CD4-positive, alpha-beta T cell treated with Interleukin-1 beta for 1 hour (primary cell): ENCODE measurements around the gene KREMEN1.
"Not testable (repeated sequence)": the region's sequence is repeated elsewhere in the genome, so short reads cannot be mapped to it uniquely, and the experiment has no call there.

Experiments
- DNase-seq, 2 donors: peaks; one replicate each; pipeline ENCODE4 v3.0.0-alpha.2; 2020 to 2022

Gene KREMEN1

DNA sequence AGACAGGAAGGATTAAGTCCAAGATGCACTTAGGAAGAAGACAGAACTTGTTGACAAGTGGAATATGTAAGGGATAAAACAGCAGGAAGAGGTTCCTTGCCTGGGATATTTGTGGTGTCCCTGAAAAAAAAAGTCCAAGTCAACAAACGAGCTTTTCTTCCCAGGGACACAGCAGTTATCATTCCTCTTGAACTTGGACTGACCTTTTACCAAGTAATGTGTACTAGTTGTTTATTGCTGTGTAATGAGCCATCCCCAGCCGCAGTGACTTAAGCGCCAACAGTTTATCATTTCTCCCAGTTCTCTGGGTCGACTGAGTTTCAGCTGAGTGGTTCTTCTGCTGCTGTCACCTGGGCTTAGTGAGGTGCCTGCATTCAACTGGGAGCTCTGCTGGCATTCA is 37.0 kb downstream of the KREMEN1 start:
- no peak for DNase-seq

DNA sequence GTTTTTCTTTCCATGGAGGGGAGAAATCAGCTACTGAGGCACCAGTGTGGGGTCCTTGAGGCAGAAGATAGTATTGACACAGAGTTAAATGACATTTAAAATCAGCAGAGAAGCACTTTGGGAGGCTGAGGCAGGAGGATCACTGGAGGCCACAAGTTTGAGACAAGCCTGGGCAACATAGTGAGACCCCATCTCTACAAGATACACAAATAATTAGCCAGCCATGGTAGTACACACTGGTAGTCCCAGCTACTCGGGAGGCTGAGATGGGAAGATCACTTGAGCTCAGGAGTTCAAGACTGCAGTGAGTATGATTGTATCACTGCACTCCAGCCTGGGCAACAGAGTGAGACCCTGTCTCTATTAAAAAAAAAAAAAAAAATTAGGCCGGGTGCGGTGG is 38.1 kb downstream of the KREMEN1 start:
- no peak for DNase-seq

DNA sequence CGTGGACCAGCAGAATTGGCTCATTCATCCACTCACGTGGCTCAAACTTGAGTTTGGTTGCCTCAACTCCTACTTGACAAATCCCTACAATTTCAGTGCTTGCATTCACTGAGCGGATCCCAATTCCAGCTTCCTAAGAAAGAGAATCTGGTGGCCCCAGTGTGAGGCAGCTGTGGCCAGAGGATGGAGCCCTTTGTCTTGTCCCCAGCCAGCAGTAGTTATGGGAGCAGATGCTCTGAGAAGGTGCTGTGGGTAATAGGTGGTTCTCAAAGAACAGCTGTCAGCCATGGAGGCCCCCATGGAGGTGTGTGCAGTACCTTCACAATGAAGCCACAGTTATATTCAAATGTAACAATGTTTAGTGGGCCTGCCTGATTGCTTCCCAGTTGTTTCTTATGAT is 39.3 kb downstream of the KREMEN1 start:
- no peak for DNase-seq

GRCh38 chr22:29112681-29113080 is 39.8 kb downstream of the KREMEN1 start:
- no peak for DNase-seq

GRCh38 chr22:29113319-29113718 is 40.5 kb downstream of the KREMEN1 start:
- DNase-seq: no peak

DNA sequence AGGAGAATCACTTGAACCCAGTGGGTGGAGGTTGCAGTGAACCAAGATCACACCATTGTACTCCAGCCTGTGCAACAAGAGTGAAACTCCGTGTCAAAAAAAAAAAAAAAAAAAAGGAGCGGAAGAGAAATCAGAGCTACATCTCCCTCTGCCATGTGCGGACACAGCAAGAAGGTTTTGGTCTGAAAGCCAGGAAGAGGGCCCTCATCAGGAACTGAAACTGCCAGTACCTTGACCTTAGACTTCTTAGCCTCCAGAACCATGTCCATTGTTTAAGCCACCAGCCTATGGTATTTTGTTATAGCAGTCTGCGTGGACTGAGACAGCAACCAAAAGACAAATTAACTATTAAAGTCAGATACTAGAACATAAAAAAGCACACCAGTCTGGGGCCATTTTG is 41.6 kb downstream of the KREMEN1 start:
- DNase-seq: no peak

GRCh38 chr22:29115682-29116288 is 43.0 kb downstream of the KREMEN1 start:
- no peak for DNase-seq

DNA sequence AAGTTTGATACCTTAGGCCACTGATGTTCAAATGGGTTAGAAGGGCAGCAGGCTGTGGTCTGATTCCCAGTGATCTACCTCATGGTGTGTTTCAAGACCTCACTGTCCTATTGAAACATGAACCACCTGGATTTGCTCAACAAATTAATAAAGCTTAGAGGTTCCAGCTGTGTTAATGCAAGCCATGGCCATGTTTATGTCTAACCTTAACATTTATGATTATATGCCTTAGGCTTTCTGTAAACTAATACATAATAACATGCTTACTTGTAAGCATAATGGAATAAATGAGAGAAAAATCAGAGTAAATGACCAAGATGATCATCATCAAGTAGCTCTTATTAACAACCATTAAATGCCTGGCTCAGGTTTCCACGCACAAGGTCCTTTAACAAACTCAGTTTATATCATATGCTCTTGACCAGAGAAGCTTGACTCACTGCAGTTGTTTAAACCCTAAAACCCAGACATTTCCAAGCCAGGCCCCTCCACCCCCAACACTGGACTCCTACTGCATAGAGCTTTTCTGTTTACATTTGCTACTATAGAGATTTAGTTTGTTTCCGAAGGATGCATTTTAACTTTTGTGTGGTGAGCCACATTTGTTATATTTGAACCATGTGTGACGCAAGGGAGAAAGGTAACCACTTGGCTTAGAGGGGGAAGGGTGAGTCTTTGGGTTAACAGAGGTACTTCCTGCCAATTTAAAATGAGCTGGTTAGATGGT is 43.7 kb downstream of the KREMEN1 start:
- no peak for DNase-seq

GRCh38 chr22:29117799-29118477 is 45.1 kb downstream of the KREMEN1 start:
- no peak for DNase-seq

- not testable (repeated sequence) for DNase-seq
Measured at GRCh38 chr22:29120098-29120912, 47.5 kb downstream of the KREMEN1 start.

DNA sequence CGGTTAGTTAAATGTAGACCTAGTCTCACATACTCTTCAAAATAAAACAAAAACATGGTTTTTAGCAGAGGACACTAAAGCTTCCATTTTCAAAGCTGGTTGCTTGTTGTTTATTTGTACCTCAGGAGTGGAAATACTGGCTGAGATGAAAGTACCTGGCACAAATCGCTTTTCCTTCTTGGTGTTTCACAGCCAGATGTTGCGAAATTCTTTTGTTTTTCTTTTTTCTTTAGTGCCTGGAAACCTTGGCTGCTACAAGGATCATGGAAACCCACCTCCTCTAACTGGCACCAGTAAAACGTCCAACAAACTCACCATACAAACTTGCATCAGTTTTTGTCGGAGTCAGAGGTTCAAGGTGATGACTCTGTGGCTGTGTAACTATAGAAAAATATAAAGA is 48.3 kb downstream of the KREMEN1 start:
- DNase-seq: no peak

- no peak for DNase-seq
Measured at GRCh38 chr22:29122041-29122440, 49.2 kb downstream of the KREMEN1 start.

- DNase-seq: no peak
Measured at GRCh38 chr22:29124777-29125442, 52.1 kb downstream of the KREMEN1 start.

GRCh38 chr22:29125443-29125778 is 52.6 kb downstream of the KREMEN1 start:
- DNase-seq: no peak

DNA sequence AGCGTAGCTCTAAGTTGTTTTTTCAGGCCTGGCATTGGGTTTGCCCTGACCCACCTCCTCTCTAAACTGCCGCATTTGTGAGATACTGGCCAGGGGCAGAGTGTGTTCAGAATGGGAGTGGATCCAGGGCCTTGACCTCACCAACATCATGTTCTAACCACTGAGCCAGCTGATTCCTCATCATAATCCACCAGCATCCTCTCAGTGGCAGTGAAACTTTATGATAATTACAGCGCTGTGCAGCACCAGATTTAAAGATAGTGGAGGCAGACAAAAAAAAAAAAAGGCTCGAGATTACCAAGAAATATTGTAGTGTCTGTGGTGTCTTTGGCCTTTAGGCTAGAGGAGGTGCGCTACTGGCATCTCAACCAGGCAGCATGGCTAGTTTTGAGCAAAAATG is 53.0 kb downstream of the KREMEN1 start:
- DNase-seq: no peak

GRCh38 chr22:29126670-29127395 is 54.0 kb downstream of the KREMEN1 start:
- no peak for DNase-seq

- DNase-seq: no peak
Measured at GRCh38 chr22:29128891-29129807, 56.3 kb downstream of the KREMEN1 start.

DNA sequence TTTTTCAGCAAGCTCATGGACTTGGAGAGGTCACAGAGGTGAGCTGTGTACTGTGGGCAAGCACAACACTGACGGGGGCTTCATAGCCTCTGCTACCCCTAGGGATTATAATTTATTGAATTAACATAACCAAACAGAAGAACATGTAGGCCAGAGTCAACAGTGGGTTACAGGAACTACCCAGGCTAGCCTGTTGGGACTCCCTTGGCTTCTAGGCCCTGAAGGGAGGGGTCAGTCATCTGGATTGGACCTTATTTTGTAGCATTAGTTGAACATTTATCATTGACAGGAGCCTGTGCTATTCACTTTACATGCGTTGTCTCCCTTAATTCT is 56.9 kb downstream of the KREMEN1 start:
- no peak for DNase-seq

DNA sequence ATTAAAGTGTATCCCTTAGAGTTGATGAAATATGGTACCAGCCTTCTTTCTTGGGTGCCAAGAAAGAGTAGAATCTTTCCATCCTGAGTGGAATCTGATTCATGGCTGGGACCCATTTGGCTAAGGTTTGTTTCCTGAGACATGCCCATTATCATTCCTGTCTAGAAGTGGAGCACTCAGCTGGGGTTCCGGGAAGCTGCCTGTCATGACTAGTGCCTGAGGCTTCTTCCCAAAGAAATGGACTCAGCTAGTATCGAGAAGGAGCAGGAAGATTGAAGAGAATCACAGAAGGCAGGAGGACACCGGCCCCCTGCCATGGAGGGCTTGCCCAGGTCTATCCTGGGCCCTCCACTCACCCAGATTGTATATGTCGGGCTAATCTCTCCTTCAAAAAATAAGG is 57.6 kb downstream of the KREMEN1 start:
- no peak for DNase-seq

- DNase-seq: no peak
Measured at GRCh38 chr22:29133603-29134133, 60.8 kb downstream of the KREMEN1 start.

DNA sequence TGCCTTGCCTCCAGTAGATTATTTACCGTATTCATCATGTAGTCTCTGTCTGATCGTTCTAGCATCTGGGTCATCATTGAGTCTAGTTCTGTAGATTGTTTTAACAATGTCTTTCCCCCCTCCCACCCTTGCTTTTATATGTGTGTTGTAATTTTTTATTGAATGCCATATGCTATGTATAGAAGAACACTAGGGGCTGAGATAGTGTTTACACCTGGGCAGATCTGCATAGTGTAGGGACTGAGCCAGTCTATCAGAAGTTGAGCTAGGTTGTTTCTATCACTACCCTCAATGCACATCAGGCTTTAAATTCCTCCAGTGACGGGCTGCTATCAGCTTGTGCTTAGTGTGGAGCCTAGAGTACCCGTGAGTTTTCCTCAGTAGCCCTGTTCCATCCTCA is 61.6 kb downstream of the KREMEN1 start:
- DNase-seq: no peak
